HG03432 (cell line): Measurements from ENCODE around the gene MTA1.

Source experiments
- ATAC-seq: cut with Tn5 transposase; IDR thresholded peaks from one replicate; pipeline ENCODE4 v1.9.1; 2021; ENCODE audit warnings: mild to moderate bottlenecking, moderate library complexity; ENCODE audit not compliant: unreplicated experiment

MTA1 gene

GRCh38 chr14:105458010-105458409 is 38.4 kb downstream of the MTA1 start:
- ATAC-seq: no peak

DNA sequence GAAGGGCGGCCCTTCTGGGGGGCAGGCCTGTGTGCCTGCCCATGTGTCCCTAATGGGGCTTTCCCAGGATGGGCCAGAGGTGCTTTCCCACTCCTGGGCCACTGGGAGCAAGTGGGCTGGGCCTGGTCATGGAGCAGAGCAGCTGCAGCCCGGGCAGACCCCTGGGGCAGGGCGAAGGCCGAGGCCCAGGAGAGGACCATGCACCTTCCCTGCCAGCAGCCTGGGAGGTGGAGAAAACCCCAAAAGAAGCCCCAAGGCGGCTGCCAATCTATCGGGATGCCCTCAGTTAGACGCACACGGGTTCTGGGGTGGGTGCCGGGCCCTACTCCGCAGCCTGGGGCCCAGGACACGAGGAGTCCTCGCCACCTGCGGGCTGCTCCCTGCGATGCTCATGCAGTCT is 38.9 kb downstream of the MTA1 start:
- ATAC-seq: no peak

DNA sequence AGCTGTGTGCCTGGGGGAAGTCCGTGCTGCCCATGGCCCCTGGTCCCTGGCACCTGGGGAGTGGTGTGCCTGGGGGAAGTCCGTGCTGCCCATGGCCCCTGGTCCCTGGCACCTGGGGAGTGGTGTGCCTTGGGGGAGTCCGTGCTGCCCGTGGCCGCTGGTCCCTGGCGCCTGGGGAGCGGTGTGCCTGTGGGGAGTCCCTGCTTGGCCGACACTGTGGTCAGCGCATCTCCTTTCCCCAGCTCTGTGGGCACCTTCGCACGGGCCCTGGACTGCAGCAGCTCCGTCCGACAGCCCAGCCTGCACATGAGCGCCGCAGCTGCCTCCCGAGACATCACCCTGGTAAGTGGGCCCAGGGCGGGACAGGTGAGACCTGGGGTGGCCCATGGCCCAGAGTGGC is 40.5 kb downstream of the MTA1 start:
- no peak for ATAC-seq

DNA sequence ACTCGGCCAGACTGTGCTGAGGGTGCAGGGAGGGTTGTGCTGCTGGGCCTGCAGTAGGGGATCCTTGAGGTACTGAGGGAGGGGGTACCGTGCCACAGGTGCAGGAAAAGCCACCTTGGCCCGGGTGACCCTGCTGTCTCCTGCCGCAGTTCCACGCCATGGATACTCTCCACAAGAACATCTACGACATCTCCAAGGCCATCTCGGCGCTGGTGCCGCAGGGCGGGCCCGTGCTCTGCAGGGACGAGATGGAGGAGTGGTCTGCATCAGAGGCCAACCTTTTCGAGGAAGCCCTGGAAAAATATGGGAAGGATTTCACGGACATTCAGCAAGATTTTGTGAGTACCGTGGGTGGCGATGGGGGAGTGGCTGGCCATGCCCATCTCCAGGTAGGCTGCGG is 41.0 kb downstream of the MTA1 start:
- no peak for ATAC-seq

GRCh38 chr14:105461903-105462302 is 42.3 kb downstream of the MTA1 start:
- ATAC-seq: no peak

DNA sequence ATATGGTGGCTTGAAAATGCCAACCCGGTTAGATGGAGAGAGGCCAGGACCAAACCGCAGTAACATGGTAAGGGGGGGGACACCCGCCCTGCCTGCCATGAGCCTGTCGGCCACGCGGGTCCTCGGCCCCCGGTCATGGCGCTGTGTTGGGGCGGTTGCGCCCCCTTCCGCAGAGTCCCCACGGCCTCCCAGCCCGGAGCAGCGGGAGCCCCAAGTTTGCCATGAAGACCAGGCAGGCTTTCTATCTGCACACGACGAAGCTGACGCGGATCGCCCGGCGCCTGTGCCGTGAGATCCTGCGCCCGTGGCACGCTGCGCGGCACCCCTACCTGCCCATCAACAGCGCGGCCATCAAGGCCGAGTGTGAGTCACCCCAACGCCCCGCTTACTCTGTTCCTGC is 44.9 kb downstream of the MTA1 start:
- no peak for ATAC-seq

- no peak for ATAC-seq
These were observed 45.8 kb downstream of the MTA1 start for GRCh38 chr14:105465209-105466031.

DNA sequence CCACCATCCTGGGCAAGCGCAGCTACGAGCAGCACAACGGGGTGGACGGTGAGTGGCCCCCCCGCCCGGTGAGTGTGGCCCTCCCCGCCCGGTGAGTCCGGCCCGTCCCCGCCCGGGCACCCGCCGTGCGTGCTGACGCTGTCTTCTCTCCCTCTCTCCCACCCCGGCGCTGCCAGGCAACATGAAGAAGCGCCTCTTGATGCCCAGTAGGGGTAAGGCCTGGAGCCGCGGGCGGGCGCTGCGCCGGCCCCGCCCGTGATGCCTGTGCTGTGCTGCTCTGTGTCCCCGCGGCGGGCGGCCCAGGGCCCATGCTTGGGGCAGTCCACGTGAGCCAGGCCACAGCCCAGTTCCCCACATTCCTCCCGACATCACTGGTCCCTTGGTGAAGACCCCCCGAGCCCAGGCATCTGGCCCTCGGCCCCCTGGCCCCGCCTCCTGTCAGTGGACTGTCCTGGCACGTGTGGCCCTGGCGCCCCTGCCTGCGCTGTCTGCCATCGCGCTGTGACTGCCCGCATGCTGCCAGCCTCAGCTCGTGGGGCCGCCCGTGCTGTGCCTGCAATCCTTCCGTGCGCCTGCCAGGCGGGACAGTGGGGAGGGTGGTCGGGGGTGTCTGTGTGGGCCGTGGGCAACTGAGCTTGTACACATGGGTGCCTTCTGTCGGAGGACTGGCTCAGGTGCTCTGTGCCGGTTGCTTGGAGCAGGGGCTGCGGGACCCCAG is 47.1 kb downstream of the MTA1 start:
- no peak for ATAC-seq

GRCh38 chr14:105467249-105467941 is 47.8 kb downstream of the MTA1 start:
- ATAC-seq: no peak

DNA sequence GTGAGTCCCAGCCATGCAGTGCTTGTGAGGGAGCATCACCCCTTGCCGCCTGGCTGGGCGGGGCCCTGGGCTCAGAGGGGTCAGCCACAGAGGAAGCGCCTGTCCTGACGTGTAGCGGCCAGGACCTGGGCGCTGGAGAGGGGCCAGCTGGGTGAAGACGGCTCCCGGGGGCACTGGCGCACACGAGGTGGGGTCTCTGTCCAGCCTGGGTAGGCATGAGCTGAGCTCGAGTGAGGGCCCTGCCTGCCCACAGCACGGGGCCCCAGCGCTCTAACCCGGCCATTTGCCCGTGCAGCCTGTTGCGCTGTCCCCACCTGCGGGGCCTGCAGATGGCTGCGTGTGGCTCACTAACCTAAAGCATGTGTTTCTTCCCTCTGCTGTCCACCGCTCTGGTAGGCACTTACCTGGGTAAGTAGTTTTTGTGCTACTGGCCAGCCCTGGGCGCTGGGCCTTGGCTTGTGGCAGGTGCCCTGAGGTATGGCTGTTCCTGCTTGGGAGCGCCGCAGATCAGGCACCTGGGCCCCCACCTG is 48.4 kb downstream of the MTA1 start:
- no peak for ATAC-seq

DNA sequence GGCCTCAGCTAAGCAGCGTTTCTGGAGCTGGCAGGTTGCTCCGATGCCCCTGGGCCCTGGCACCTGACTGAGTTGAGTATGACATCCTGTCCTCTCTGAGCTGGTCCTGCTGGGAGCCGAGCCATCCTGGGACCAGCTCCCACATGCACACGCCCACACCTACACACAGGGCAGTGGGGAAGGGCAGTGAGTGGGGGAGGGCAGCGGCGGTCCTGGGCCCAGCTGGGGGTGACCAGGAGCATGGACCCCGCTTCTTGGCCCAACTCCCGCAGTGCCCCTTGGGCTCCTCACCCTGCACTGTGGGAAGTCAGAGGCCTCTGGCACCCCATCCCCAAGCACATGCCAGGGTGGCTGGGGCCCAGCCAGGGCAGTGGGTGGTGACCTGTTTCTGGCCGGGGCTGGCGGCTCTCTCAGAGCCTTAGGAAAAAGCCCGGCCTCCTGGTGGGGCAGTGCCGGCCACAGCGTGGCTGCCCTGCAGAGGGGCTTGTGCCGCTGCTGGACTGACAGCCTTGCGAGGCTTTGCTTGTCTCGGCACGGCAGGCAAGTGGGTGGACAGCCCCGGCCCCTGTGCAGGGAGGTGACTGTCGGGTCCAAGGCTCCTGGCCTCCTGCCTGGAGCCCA is 49.1 kb downstream of the MTA1 start:
- no peak for ATAC-seq

- ATAC-seq: no peak
These were observed 50.1 kb downstream of the MTA1 start for GRCh38 chr14:105469456-105470349.

DNA sequence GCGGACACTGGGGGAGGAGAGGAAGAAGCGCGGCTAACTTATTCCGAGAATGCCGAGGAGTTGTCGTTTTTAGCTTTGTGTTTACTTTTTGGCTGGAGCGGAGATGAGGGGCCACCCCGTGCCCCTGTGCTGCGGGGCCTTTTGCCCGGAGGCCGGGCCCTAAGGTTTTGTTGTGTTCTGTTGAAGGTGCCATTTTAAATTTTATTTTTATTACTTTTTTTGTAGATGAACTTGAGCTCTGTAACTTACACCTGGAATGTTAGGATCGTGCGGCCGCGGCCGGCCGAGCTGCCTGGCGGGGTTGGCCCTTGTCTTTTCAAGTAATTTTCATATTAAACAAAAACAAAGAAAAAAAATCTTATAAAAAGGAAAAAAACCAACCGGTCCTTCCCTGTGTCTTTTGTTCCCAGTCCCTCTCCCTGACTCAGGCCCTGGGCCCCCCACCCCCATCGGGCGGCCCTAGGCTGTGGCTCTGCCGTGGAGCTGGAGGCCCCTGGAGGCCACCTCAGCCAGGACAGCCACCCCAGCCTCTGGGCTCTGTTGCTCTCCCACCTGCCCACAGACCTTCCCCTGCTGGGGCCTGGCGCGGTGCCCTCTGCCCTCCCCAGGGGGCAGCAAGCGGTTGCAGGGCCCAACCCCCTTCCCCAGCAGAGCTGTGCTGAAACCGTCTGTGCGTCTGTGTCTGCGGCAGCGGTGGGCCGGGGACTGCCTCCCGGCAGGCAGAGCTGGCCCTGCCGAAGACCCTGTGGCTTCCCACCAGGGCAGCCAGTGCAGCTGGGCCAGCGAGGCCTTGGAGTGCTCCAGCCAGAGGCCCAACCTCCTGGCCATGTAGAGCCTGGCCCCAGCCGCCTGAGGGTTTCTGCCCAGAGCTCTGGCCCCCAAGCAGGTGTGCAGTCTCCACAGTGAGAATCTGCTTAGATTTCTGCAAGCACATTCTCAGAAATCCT is 51.0 kb downstream of the MTA1 start:
- no peak for ATAC-seq

- no peak for ATAC-seq
These were observed 51.7 kb downstream of the MTA1 start for GRCh38 chr14:105471297-105471821.

DNA sequence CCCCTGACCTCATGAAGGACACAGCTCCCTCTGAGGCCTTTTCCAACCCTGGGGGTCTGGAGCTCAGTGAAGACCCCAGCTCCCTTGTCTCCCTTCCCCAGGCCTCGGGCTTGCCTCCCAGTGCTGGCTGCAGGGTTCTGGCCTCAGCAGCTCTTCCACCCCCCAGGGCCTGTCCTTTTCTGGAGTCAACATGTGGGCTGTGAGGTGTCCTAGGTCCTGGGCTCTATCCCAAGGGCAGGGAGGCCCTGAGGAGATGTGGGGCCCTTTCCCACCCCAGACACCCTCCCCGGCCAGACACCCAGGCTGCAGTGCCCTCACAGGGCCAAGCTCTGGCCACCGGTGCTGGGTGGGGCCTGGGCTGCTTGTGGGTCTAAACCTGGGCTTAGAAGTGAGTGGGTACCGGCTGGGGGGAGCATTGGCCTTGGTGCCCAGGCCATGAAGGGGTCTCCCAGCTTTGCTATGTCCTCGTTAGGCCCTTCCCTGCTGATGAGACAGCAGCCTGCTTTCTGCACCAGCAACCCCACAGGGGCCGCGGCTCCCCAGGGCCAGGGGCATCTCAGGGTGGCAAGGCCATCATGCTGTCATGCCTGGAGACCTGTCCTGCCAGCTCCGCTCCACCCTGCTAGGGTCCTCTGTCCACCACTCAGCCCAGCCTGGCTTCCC is 52.3 kb downstream of the MTA1 start:
- ATAC-seq: no peak

- no peak for ATAC-seq
These were observed 52.9 kb downstream of the MTA1 start for GRCh38 chr14:105472486-105472991.

GRCh38 chr14:105473033-105473676 is 53.5 kb downstream of the MTA1 start:
- no peak for ATAC-seq
